ENCODE results near the gene B4GALT1.
A peak's percentile ranks its signal among the peaks of the same experiment; 100 is the strongest.
"Not testable (repeated sequence)": the region's sequence is repeated elsewhere in the genome, so short reads cannot be mapped to it uniquely, and the experiment has no call there.

Gene B4GALT1

DNA sequence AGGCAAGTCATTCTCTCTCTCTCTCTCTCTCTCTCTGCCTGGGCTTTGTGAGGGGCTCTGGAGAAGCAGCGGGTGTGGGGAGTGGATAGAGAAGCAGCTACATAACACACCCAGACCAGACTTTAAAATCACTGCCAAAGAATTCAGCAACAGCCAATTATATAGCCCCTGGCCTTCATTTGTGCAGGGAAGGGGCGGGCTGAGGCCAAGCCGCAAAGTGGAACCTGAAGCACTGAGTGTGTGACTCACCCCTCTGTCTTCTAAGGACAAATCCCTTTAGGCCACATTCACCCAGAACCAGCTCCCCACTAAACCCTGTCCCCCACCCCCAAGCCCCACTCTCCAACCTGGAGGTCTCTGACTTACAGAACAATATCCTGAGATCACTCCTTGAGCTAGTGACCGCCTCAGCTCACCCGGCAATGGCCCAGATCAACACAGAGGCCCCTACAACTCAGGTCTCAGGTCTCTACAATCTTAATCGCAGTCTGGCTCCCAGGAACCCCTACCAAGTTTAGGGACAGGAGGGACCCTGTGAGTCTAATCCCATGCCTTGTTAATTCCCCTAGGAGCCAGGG, 6.0 kb downstream of the B4GALT1 start:
- DNase-seq: peak; percentile 69

DNA sequence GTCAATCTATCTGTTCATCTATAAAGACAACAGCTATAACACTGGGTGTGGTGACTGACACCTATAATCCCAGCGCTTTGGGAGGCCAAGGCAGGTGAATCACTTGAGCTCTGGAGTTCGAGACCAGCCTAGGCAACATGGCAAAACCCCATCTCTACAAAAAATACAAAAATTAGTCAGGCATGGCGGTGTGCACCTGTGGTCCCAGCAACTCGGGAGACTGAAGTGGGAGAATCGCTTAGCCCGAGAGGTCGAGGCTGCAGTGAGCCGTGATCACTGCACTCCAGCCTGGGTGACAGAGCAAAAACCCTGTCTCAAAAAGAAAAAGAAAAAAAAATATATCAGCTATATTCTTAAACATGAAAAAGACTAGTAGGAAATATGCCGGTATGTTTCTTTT, 6.7 kb downstream of the B4GALT1 start:
- DNase-seq: not testable (repeated sequence)

DNA sequence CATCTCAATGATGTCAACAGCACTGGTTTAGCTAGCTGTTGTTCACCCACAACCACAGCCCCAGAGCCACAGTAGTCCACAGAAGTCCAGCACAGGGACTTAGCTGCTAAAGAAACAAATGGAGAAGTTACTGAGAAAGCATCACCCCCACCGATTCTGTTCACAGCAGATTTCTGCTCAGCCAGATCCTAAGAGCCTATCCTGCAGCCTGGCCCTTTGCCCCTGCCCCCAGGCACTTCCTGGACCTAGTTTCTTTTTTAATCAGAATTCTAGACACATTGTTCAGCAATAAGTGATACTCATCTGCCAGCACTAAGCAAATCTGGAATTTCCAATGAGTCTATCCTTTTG, 7.4 kb downstream of the B4GALT1 start:
- no peak for DNase-seq

DNA sequence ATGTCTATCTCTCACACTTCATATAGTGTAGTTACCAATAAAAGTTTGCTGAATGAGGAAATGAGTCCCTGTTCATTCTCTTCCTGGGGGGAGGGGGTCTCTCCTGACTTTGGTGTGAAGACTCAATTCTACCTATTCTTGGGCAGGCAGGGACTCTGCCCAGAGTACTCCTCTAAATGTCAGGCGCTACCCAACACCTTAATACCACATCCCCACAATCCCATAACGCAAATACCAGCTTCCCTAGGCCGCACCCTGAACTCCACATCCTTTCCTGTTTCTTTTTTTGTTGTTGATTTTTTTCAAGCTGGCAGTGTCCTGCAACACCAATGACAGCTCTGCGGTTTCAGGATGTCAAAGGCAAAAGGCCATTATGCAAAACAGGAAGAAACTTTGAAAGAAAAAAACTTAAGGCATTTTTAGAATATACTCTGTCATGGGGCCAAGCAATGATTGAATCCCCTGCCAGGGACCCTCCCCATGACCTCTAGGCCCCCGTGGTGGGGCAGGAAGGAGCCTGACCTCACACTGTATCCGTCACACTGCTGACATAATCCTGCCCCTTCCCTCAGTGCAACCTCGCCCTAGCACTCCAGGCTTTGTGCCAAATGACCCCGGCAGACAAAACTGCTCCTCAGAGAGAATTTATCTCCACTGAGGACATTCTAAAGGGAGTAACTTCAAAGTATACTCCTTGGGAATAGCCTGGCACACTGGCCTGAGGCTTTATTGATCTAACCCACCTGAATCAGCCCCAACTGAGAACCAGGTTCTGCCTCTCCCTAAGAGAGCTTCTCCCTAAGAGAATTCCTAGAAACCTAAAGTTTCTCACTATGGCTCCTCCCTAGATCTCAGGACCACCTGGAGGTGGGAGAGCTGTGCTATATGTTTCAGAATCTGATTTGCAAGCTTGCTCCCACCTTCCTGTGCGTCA, 8.0 kb downstream of the B4GALT1 start:
- no peak for DNase-seq

DNA sequence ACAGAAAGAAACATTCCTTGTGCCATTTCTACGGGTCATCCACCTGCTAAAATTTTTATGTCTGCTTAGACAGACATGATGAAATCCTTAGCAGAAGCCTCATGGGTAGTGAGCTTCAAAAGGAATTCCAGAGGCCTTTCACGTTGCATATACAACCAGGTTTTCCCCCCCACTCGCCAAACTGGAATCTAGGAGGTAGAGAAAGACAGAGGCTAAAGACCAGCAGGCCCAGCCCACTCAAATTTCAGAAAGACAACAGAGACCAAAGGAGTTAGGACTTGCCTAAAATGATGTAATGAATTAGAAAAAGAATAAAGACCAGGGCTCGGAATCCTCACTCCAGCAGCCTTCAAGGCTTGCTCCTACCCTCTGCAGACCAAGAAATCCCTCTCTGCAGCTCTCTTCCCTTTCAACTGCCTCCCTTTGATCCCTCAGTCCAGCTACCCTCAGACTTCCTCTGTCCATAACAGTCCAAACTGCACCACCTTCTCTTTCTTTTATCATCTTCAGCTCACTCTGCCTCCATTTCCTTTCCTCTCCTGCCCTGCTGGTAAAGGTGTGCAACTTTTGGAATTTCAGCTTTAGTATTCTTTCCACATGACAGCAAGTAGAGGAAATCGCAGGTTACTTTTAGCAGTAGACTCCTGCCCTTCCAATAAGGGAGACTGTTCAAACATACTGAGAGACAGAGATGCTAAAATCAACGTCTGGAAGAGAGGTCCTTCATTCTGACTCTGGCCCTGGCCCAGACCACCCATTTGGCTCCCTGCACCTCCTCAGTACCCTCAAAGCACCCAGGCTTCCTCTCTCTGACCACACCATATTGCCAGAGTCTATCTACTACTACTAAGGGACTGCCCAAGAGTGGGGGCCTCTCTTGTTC, 8.9 kb downstream of the B4GALT1 start:
- DNase-seq: no peak

DNA sequence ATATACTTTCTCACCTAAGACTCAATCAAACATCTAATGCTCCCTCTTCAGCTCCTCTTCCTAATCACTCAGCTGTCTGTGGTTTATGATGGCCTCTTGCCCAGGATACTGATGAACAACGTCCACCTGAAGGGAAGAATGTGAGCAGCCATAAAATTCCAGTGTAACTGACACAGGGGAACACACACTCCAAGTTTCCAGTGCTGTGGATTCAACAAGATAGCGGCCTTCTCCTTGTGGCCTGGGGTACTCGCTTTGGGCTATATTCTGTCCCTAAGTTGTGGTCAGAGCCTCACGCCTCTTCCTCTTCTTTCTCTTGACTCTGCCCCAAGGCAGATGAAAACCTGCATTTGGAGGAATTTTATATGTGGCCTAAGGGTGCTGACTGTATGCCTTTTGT, 11.7 kb downstream of the B4GALT1 start:
- DNase-seq: no peak

DNA sequence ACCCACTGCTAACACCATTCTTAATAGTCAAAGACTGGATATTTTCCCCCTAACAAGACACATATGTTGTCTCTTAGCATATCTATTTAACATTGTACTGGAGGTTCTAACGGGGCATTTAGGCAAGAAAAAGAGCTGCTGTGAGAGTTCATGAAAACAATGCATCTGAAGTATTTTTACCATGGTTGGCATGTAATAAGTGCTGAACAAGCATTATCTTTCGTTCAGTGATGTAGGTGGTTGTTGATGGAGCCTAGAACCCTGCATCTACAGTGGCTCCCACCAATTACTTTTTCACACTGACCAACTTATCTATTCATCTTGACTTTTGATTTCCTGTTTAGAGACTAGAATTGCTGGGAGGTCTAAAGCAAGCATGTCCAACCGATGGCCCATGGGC, 12.8 kb downstream of the B4GALT1 start:
- no peak for DNase-seq

DNA sequence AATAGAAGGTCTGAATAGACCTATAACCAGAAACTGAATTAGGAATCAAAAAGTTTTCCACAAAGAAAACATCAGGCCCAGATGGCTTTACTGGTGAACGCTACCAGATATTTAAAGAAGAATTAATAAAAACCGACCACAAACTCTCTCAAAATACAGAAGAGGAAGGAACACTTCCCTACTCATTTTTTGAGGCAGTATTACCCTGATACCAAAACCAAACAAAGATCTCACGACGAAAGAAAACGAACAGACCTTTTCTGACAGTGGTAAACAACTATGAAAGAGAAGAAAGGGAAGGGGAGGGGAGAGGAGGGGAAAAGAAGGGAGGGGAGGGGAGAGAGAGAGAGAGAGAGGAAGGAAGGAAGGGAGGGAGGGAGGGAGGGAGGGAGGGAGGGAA, 13.5 kb downstream of the B4GALT1 start:
- no peak for DNase-seq

DNA sequence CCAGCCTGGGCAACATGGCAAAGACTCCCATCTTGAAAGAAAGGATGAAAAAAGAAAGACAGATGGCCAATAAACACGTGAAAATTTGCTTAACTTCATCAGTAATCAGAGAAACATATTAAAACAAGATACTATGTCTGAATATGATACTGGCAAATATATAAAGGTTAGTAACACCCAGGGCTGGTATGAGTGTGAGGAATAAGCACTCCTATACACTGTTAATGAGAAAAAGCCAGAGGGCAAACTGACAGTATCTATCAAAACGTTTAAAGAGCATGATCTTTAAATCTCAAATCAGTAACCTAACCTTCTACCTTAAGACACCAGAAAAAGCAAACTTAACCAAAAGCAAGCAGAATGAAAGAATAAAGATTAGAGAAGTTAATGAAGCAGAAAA, 14.1 kb downstream of the B4GALT1 start:
- DNase-seq: no peak

DNA sequence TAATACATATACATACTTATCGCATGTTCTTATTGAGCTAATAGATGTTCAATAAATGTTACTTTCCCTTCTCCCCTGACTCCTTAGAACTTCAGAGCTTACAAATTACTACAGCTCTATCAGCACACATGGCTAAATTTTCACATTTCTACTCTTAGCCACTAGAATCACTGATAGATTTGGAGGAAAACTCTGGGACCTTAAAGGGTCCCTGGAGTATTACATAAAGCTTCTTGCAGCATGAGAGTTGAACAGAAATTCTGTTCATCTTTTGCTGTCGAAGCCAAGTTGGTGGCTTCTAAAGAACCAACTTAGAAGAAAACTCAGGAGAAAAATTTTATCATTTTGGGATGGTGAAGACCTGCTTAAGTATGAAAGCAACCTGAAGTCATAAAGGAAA, 15.5 kb downstream of the B4GALT1 start:
- DNase-seq: no peak

DNA sequence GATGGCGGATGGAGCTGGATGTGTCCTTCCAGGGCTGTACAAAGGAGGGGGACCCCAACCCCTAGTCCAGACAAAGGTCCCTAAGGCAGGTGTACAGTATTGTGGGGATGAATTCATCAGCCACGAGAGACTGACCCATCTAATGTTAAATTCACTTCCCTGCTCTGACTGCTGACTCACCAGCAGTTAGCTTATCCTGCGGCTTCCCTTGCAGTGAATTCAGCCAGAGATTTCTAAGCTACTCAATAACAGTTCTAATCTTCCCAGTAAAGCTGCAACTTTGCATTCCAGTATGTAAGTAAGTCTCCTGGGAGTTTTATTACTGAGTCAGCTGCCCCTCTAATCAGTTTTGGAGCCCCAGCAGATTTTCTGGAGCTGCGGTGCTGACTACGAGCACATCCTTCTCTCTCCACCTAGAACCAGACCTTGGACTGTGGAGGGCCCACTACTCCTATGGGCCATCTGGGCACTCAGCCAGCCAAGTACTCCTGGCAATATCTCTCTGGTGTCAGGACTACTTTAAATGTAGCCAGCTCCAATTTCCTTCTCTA, 16.1 kb downstream of the B4GALT1 start:
- no peak for DNase-seq

DNA sequence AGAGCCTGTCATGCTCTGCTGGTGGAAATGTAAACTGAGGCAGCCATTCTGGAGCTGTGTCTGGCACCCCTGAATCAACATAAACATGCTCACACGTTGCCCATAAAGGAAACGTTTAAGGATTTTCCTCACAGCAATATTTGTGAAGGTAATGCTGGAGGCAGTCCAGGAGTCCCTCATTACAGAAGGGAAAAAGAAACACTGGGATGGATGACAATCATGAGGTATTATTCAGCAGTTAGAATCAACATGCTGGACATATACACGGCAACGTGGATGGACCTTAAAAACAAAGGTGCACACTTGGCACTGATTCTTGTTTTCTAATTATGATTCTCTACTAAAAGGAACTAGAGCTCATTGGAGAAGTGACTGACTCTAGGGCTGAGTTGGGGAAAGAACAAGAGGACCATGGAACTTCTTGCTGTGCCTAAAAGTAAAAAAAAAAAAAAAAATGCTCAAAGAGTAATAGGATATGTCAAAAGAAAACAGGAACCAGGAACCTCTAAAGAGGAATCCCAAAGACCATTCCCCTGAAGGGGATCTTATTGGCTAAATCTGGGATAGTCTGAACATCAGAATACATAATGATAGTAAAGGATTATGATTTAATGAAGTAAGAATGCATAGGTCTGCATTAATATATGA, 18.6 kb downstream of the B4GALT1 start:
- DNase-seq: no peak

DNA sequence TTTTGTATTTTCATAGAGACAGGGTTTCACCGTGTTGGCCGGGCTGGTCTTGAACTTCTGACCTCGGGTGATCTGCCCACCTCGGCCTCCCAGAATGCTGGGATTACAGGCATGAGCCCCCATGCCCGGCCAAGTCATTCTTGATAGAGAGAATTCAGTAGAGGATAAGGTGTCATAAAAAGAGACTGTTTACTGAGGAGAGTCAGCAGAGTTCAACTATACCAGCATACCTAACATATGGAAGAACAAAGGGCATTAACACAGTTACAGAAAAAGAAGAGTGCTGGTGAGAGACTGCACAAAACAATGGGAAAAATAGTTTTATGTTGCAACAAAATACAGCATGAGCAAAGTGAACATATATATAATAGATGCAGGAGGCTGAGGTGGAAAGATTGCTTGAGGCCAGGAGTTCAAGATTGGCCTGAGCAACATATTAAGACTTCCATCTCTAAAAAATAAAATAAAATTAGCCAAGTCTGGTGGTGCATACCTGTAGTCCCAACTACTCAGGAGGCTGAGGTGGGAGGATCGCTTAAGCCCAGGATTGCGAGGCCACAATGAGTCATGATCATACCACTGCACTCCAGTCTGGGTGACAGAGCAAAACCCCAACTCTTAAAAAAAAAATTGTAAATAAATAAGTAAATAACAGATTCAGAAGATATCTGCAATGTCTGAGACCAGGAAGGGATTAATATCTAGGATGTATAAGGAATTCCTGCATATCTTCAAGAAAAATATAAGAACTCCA, 19.5 kb downstream of the B4GALT1 start:
- DNase-seq: no peak

DNA sequence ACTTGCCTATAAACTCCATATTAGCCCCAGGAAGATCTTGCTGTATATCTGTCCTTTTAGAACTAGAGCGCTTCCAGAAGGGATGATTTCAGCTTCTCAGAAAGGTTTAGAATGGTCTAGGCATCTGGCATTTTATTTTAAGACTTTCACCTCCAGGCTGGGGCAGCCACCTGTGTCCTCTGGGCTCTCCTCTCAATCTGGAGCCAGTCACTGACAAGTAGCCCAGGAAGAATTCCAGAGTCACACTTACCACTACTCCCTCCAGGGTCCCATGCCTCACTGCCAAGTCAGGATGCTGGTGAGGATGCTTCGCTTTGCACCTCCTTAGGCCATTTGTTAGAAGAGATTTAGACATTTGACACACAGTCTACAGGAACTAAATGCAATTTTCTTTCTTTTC, 20.8 kb downstream of the B4GALT1 start:
- no peak for DNase-seq

DNA sequence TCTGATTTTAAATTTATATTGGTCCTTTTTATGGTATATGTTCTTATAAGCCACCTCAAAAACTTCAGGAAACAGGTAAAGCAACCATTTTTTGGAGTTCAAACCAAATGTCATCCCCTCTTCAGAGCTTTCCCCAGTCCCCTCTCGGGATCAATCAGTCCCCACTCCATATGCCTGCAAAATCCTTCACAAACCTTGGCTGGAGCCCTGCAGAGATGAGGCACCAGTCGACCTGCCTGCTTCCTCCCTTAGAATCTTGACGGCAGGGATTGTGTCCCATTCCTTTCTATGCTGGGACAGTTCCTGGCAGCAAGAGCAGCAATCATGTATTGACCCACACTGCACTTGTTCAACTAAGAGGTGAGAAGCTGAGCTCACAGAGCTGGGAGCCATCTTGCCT, 22.6 kb downstream of the B4GALT1 start:
- DNase-seq: no peak

DNA sequence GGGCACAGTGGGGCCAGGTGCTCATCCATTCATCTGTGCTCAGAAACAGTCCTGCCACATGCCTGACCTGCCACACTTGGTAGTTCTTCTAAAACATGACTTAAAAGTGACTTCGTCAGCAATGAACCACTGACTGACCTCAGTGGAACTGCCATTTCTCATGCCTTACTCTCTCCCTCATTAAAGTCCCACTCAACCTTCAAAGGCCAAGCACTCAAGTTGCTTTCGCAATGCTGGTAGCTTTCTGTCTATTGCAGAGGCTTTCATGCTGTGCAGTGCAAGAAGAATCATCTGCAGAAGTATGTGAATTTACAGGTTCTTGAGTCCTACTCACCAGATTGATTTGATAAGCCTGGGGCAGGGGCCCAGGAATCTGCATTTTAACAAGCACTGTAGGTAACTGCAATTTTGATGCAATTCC, 23.9 kb downstream of the B4GALT1 start:
- peak; percentile 29 for DNase-seq

DNA sequence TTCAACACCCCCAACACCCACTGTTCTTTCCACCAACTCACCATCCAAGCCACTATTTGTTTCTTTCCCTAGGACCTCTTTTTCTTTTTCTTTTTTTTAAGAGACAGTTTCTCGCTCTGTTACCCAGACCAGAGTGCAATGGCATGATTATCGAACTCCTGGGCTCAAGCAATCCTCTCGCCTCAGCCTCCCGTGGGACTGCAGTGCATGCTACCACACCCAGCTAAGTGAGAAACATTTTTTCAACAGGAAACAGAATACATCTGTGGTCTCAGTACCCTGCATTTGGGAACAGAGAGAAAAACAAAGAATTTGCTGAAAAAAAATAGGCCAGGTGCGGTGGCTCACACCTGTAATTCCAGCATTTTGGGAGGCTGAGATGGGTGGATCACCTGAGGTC, 24.6 kb downstream of the B4GALT1 start:
- peak; percentile 26 for DNase-seq

DNA sequence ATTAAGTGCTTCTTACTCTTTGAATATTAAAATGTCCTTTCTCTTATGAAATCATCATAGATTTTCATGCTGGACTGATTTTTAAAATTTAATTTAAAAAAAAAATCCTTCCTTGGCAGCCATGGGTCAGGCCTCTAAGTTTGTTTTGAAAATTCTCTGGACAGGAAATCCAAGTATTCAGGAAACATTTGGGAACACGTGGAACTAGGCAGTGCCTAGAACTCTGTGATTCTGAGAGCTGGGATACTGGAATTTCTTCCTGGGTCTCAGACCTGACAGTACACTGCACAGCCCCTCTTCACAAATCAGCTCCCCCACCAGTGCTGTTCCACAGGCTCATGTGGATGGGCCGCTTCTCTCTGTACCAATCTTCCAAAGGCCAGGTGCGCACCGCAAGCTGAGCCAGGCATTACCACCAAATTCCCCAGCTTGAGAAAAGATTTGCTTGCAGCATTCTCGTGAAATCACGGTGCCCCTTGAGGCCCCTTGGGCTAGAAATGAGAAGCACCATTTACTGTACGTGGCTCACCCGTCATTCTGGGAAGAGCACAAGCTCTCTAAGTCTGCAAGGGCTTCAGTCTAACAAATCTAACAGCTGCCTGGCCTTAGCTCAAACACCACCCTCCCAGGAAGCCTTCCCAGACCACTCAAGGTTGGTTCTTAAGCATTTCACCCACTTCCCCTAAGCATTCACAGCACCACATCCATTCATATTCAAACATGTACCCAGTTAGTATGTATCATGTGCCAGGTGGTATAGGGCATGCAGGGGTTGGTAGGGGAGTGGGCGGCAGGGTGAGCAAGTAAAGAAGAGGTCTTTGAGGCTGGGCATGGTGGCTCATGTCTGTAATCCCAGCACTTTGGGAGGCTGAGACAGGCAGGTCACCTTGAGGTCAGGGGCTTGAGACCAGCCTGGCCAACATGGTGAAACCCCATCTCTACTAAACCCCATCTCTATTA, 26.5 kb downstream of the B4GALT1 start:
- DNase-seq: peak; percentile 33

DNA sequence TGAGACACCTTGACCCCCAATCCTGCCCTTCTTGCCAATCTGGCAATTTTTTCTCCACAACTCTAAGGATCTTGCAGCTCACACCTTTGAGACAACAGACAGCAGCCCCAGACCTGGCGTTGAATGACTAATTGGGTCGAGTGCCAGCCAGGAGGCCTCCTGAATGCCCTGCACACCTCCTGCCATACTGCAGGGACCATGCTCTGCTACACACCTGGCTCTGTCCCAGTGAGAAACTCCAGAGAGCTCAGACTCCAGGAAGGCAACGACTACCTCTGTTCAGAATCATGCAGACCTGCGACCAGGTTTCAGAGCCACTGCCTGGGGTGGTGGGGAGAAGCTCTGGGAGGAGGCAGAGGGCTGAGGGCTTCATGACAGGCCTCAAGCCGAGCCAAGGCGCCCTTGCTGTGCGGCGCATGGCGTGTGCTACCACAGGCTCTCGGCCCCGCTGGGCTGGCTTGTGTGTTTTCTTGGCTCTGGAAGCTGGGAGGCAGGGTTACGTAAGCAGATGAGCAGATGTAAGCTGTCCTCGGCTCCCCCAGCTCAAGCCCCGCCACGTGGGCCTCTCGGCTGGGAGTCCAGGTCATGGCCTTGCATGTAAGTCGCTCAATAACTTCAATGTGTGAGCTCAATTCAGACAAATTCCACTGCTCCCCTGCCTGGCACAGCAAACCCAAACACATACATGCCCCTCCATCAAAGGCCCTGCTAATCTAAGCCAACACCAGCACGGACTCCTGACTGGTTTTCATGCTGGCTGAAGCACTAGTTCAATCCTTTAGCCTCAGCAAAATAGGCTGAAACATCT, 27.5 kb downstream of the B4GALT1 start:
- DNase-seq: peak; percentile 79

DNA sequence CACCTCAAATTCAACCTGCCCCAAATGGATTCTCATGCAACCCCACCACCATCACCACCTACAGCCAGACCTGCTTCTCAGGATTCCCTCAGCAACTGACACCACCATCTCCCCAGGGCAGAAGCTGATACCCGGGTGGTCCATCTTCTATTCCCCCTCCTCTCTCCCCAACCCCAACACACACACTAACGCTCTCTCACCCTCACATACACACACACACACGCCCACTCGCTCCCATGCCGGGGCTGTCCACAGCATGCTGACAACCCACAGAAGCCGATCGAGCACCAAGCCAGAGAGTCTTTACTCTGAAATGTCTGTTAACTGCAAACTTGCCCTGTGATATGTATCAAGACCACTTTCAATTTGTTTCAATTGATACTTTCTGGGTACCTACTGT, 28.4 kb downstream of the B4GALT1 start:
- peak; percentile 36 for DNase-seq
